Transverse colon (tissue), 4 donors: Measurements from ENCODE around the gene CYYR1.

ENCODE experiments used
- CTCF ChIP-seq, 5 experiments: fragments of 200-600 bp in 3 of 5; fragments of 450-650 bp in 2 of 5; sonication (generic) in 3 of 5; IDR thresholded peaks; 1 replicate in 2 of 5; 2 replicates in 3 of 5; pipeline ENCODE4 v1.5.1; 2016 to 2017; ENCODE audit warnings: antibody characterized with exemption in 5 of 5, inconsistent platforms in 3 of 5, mild to moderate bottlenecking in 2 of 5, moderate library complexity in 1 of 5
- POLR2A ChIP-seq: fragments of 450-650 bp; IDR thresholded peaks from one replicate; pipeline ENCODE4 v1.6.1; 2016; ENCODE audit warnings: antibody characterized with exemption, mild to moderate bottlenecking, moderate library complexity
- POLR2AphosphoS5 ChIP-seq, 3 donors: sonication (generic); formaldehyde crosslinking; IDR thresholded peaks; one replicate each; pipeline ENCODE4 v1.6.1; 2016; ENCODE audit warnings: antibody characterized with exemption in 3 of 3

- TF ChIP-seq CTCF (IDR thresholded peaks at IDR 0.05) = no peak
- no peak for TF ChIP-seq POLR2A
- TF ChIP-seq POLR2AphosphoS5 (IDR thresholded peaks at IDR 0.05) = no peak
These were observed 82.3 kb downstream of the CYYR1 start for GRCh38 chr21:26490771-26491170.
